Heart right ventricle (tissue), 16 donors: ENCODE data around the gene TMEM14B. TPM values are rescaled to one million over a fixed set of nuclear protein-coding genes. Genes with fewer than 3 reads are reported as not detected.
"Not testable (repeated sequence)": the region's sequence is repeated elsewhere in the genome, so short reads cannot be mapped to it uniquely, and the experiment has no call there.

ENCODE experiments used
- ATAC-seq, 8 donors: fragments of 200-7000 bp; cut with Tn5 transposase; one replicate each; pipeline ENCODE4 v1.9.1; 2020; ENCODE audit warnings: mild to moderate bottlenecking in 8 of 8, moderate library complexity in 8 of 8, moderate number of reproducible peaks in 1 of 8
- DNase-seq, 2 donors: peaks; one replicate each; pipeline ENCODE4 v3.0.0-alpha.2; 2020
- H3K27ac ChIP-seq, 10 donors: fragments of 200-600 bp; sonication (generic) in 2 of 10; one replicate each; pipeline versions ENCODE4 v1.5.0 to v1.8.0; 2020 to 2022; ENCODE audit warnings: mild to moderate bottlenecking in 3 of 10
- H3K27me3 ChIP-seq, 7 donors: fragments of 200-600 bp; one replicate each; pipeline ENCODE4 v1.8.0; 2021 to 2022; ENCODE audit warnings: mild to moderate bottlenecking in 2 of 7
- H3K36me3 ChIP-seq, 9 donors: fragments of 200-600 bp; sonication (generic) in 1 of 9; one replicate each; pipeline versions ENCODE4 v1.5.0 to v1.8.0; 2020 to 2022; ENCODE audit warnings: mild to moderate bottlenecking in 2 of 9
- H3K4me1 ChIP-seq, 9 donors: fragments of 200-600 bp; sonication (generic) in 1 of 9; one replicate each; pipeline versions ENCODE4 v1.5.0 to v1.8.0; 2020 to 2022; ENCODE audit warnings: mild to moderate bottlenecking in 4 of 9
- H3K4me3 ChIP-seq, 10 donors: fragments of 200-600 bp; sonication (generic) in 2 of 10; one replicate each; pipeline versions ENCODE4 v1.5.0 to v1.8.0; 2020 to 2022; ENCODE audit warnings: mild to moderate bottlenecking in 7 of 10, moderate library complexity in 2 of 10
- H3K9me3 ChIP-seq, 11 donors: fragments of 200-600 bp in 10 of 11; sonication (generic) in 2 of 11; one replicate each; pipeline versions ENCODE4 v1.5.0 to v1.8.0; 2013 to 2022; ENCODE audit warnings: mild to moderate bottlenecking in 2 of 11, control low read depth in 1 of 11, moderate library complexity in 1 of 11
- WGBS, 2 donors: extraction: QIAGEN DNeasy Blood & Tissue Kit; methylation state at CpG; one replicate each; pipeline ENCODE4 v1.1.7; 2013; ENCODE audit warnings: inconsistent platforms in 1 of 2; 5-methylcytosine and 5-hydroxymethylcytosine counted together
- intact Hi-C, 10 donors: fragments of 100-400 bp; cut with DNase I; formaldehyde crosslinking; loops; one replicate each; pipeline versions ENCODE4 v1.11.1 to v1.14.2; 2022
- polyA plus RNA-seq, 2 donors: library from polyadenylated mRNA; stranded (reverse); fragments of 200-250 nt; gene quantifications; one replicate each; pipeline ENCODE4 v1.2.3, GENCODE V29; 2013
- total RNA-seq, 10 donors: library from RNA; stranded (reverse); fragmentation: NEBNext Ultra II Directional in 3 of 10; extraction: Animal tissue kit (Norgen Biotek cat#: 25700) in 3 of 10; gene quantifications; one replicate each; pipeline versions ENCODE4 v1.2.1 to v1.2.4, GENCODE V29; 2021 to 2023
- TF ChIP-seq, protein P1 (sequence below), 9 donors: fragments of 200-600 bp; sonication (generic) in 2 of 9; IDR thresholded peaks; one replicate each; pipeline versions ENCODE4 v1.5.0 to v1.8.0; 2021 to 2022; ENCODE audit warnings: antibody characterized with exemption in 9 of 9, mild to moderate bottlenecking in 5 of 9, moderate library complexity in 1 of 9
- donor health status: Arrhythmogenic right ventricular cardiomyopathy.
- donor health status: ischemic (EF 13 %, LVEDD 7.1; RV severe dilation, severe dysfunction).
- donor health status: healthy with polysubstance abuse.
- donor health status: DM: no; HTN: yes; CAD: no.
- donor health status: DM: no; HTN: no; CAD: no.
- donor health status: ischemic (EF 25% LVEDD 6.9; RV normal size, moderate dysfunction).
- donor health status: ischemic (EF 25% LVEDD 5.7; RV mildly dilated, moderate dysfunction).
- donor health status: healthy.
- donor health status: DM: yes; HTN: yes; CAD: no.
- donor health status: Ischemic cardiomyopathy.
- donor health status: ischemic (EF 35%, LVEDD 5.7; RV mildly dilated, moderate dysfunction).
- donor health status: nonischemic (EF 11% LVEDD 7.7; RV severe dilation, severe dysfunction).
- donor health status: DM: yes; HTN: yes; CAD: no.
- donor health status: PGD.
- donor health status: ischemic (EF 29% LVEDD 5.4; RV normal size, mild dysfunction).
- donor health status: nonischemic (EF 23%, LVEDD 6.1; RV moderate dilation, normal function).

Gene TMEM14B
- total and polyA plus RNA-seq, 12 donors = 64.5 to 116 (median 106) TPM

DNA sequence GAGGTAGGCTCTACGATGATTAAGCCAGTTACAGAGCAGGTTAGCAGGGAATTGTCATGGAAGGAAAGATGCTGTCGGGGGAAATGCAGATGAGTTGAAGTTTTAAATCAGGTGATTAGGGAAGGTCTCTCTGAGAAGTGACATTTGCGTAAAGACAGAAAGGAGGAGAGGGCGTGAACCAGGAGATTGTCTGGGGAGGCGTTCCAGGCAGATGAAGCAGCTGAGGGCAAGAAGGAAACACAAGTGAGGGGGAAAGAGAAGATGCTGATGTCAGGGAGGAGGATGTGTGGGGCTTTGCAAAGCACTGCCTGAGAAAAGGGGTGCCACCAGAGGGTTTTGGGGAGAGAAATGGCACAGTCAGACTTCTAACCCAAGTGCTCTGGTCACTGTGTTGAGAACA is 2.5 kb upstream of the TMEM14B start:
- no peaks in the 10 kb centered on the region for H3K27me3 ChIP-seq
- WGBS, 2 donors = 86 to 87% methylated on average over 5 of the region's 5 CpGs
- H3K4me1 ChIP-seq = peaks cover 8 to 31% (median 22%) of the 10 kb centered on the region in 9 donors
- TF ChIP-seq, protein P1, sequence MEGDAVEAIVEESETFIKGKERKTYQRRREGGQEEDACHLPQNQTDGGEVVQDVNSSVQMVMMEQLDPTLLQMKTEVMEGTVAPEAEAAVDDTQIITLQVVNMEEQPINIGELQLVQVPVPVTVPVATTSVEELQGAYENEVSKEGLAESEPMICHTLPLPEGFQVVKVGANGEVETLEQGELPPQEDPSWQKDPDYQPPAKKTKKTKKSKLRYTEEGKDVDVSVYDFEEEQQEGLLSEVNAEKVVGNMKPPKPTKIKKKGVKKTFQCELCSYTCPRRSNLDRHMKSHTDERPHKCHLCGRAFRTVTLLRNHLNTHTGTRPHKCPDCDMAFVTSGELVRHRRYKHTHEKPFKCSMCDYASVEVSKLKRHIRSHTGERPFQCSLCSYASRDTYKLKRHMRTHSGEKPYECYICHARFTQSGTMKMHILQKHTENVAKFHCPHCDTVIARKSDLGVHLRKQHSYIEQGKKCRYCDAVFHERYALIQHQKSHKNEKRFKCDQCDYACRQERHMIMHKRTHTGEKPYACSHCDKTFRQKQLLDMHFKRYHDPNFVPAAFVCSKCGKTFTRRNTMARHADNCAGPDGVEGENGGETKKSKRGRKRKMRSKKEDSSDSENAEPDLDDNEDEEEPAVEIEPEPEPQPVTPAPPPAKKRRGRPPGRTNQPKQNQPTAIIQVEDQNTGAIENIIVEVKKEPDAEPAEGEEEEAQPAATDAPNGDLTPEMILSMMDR (IDR thresholded peaks at IDR 0.05) = no peak
- peaks cover 0 to 38% (median 0%) of the 10 kb centered on the region in 9 donors for H3K36me3 ChIP-seq
- intact Hi-C loops = loop anchor here in 1 of 10 donors (5.0 kb wide), 1 partner anchor 53 kb away; the partner anchor contains the start of genes C6orf52 and PAK1IP1
- no peaks in the 10 kb centered on the region for H3K9me3 ChIP-seq
- no peak overlapping the region for H3K4me3 ChIP-seq
- no peak for ATAC-seq
- DNase-seq = no peak
- no peak overlapping the region for H3K27ac ChIP-seq

DNA sequence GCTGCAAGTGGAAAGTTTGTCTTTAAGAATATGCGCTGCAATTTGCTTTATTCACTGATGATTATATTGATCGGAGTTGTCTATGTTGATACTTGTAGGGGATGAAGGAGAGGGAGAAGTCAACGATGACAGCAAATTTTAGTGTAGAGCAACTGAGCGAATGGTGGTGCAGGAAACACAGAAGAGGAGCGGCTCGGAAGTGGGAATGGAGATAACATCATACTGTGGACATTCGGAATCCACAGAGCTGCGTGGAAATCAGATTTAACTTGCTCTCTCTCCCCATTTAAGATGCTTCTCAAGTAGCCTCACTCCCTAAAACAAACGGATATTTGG is 722 bp upstream of the TMEM14B start:
- H3K36me3 ChIP-seq = peaks cover 0 to 53% (median 0%) of the 10 kb centered on the region in 9 donors
- H3K4me3 ChIP-seq = peak overlapping the region; percentile 59 to 82 (median 74)
- H3K9me3 ChIP-seq = no peaks in the 10 kb centered on the region
- TF ChIP-seq, protein P1 (IDR thresholded peaks at IDR 0.05) = no peak
- WGBS, 2 donors = 54 to 55% methylated on average over 9 of the region's 9 CpGs
- H3K27me3 ChIP-seq = no peaks in the 10 kb centered on the region
- H3K4me1 ChIP-seq = peaks cover 8 to 40% (median 25%) of the 10 kb centered on the region in 9 donors
- no peak for DNase-seq
- H3K27ac ChIP-seq = peak overlapping the region in 9 of 10 donors; percentile 72 to 91 (median 84)
- intact Hi-C loops = loop anchor here in 6 of 10 donors (1.0 to 5.0 kb wide), 6 partner anchors 24 to 55 kb away; partner anchors contain the start of genes C6orf52 (in 4 of the 6), PAK1IP1 (in 4 of the 6) and TMEM14C (in 4 of the 6)
- no peak for ATAC-seq

DNA sequence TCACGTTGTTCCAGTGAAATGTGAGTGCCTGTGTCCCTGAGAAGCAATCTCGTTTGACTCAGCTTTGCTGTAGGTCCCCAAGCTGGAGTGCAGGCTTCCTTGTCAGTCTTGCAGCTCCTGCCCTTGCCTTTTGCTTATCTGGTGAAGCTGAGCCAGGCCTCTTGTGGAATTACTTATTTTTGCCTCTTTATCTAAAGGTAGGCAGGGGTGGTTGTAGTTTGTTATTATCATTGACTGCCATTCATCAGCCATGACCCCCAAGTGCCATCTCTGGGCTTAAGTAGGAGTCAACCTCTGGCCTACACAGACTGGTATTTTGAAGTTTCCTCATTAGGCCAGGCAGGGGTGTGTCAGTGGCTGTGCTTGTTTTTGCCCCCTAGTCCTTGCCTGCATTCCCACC is 2.1 kb downstream of the TMEM14B start:
- intact Hi-C loops = loop anchor here in 2 of 10 donors (5.0 to 10.0 kb wide), 2 partner anchors 55 to 57 kb away; partner anchors contain the start of genes C6orf52 (in 2 of the 2) and PAK1IP1 (in 2 of the 2)
- Histone ChIP-seq H3K27ac (no peak overlapping the region), H3K4me3 (no peak overlapping the region), H3K4me1 (peaks cover 8 to 40% (median 25%) of the 10 kb centered on the region in 9 donors), H3K36me3 (peaks cover 0 to 58% (median 14%) of the 10 kb centered on the region in 9 donors), H3K9me3 (no peaks in the 10 kb centered on the region), H3K27me3 (no peaks in the 10 kb centered on the region)
- TF ChIP-seq, protein P1 (IDR thresholded peaks at IDR 0.05) = no peak
- ATAC-seq = no peak
- no peak for DNase-seq
- WGBS, 2 donors = 26 to 32% methylated on average over 2 of the region's 2 CpGs

DNA sequence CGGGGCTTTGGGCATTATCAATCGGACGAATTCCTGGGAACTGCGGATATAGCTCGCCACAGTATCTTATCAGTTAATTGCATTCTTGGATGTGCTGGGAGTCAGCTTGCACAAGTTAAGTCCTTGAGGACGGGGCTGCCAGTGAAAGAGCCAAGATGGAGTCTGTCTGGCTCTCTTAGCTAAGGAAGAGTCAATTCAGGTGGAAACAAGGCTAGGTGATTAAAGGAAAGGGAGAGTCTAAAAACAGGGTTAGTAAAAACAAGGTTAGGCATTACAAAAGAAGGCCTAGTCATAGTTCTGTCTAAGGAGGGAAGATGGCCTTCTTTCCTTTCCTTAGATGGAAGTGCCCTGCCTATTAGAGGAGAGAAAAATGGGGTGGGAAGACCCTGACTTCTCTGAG is 3.0 kb downstream of the TMEM14B start:
- H3K9me3 ChIP-seq, H3K27ac ChIP-seq, H3K27me3 ChIP-seq, H3K4me3 ChIP-seq, ATAC-seq, DNase-seq: not testable (repeated sequence)
- intact Hi-C loops = loop anchor here in 1 of 10 donors (10.0 kb wide), 1 partner anchor 56 kb away; the partner anchor contains the start of genes C6orf52 and PAK1IP1
- WGBS, 2 donors = 40 to 47% methylated on average over 6 of the region's 6 CpGs
- H3K36me3 ChIP-seq = peaks cover 0 to 63% (median 14%) of the 10 kb centered on the region in 9 donors
- peaks cover 8 to 40% (median 25%) of the 10 kb centered on the region in 9 donors for H3K4me1 ChIP-seq

DNA sequence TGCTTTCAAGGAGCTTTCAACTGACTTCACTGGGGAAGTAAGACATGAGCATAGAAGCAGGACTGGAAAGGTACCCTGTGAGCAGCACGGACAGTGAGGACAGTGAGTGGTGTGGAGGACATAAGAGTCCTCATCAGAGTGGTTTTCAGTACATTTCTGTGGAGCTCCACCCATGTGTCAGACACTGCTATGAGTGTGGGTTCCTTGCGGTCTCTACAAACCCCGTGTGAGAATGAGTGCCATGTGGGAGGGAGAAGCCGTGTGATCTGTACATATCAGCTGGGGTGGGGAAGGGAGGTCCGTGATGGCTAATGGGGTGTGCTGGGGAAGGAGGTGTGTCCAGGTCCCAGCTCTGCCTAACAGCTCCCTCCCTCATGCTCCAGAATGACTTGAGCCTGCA is 4.2 kb downstream of the TMEM14B start:
- H3K9me3 ChIP-seq, H3K27me3 ChIP-seq, DNase-seq, H3K27ac ChIP-seq, H3K4me3 ChIP-seq, ATAC-seq: not testable (repeated sequence)
- Histone ChIP-seq H3K4me1 (peaks cover 8 to 37% (median 23%) of the 10 kb centered on the region in 9 donors), H3K36me3 (peaks cover 0 to 75% (median 18%) of the 10 kb centered on the region in 9 donors)
- intact Hi-C loops = loop anchor here in 1 of 10 donors (10.0 kb wide), 1 partner anchor 57 kb away; the partner anchor contains the start of genes C6orf52 and PAK1IP1
- 71 to 72% methylated on average over 5 of the region's 5 CpGs for WGBS, 2 donors
